SK-N-SH (cell line): ENCODE measurements around the gene BPIFB3. TPM values are rescaled to one million over a fixed set of nuclear protein-coding genes. Genes with fewer than 3 reads are reported as not detected.

Experiments used
- CTCF ChIA-PET: fragments of 300-600, 350-600 bp; formaldehyde crosslinking; extraction: SDS; loops from one replicate; lab custom pipeline; 2021; lab: Yijun Ruan, JAX
- POLR2A ChIA-PET: fragments of 350-600 bp; sonication (Branson Sonifier 250); formaldehyde crosslinking; extraction: SDS; loops from one replicate; lab custom pipeline; 2020; ENCODE audit warnings: antibody characterized with exemption, inconsistent platforms; lab: Yijun Ruan, JAX
- DNase-seq: peaks from one replicate; pipeline ENCODE4 v3.0.0; 2012
- H2AFZ ChIP-seq: fragments of 200-600 bp; sonication (generic); 2 replicates; pipeline ENCODE4 v1.8.1; 2016; ENCODE audit warnings: antibody characterized with exemption, mild to moderate bottlenecking, low read depth
- H3F3A ChIP-seq: fragments of 200-600 bp; sonication (generic); replicated peaks from 2 replicates; pipeline ENCODE3; 2016; ENCODE audit warnings: antibody characterized with exemption, mild to moderate bottlenecking; ENCODE audit not compliant: insufficient read depth
- H3K27ac ChIP-seq, 2 experiments: fragments of 200-500 bp in 1 of 2; fragments of 200-600 bp in 1 of 2; sonication (Bioruptor generic) in 1 of 2; sonication (generic), shearing (Covaris generic) in 1 of 2; 2 replicates each; pipeline versions ENCODE4 v1.5.1 to v1.6.1; 2014 to 2016; ENCODE audit warnings: low read depth in 2 of 2, inconsistent platforms in 1 of 2, low read length in 1 of 2, mild to moderate bottlenecking in 1 of 2, mixed read lengths in 1 of 2
- H3K27me3 ChIP-seq: fragments of 200-600 bp; sonication (generic), shearing (Covaris generic); 2 replicates; pipeline ENCODE4 v1.6.1; 2016; ENCODE audit warnings: mixed run types; ENCODE audit not compliant: insufficient read depth
- H3K36me3 ChIP-seq, 2 experiments: fragments of 200-500 bp in 1 of 2; fragments of 200-600 bp in 1 of 2; sonication (Bioruptor generic) in 1 of 2; sonication (generic) in 1 of 2; replicated peaks in 1 of 2; 2 replicates each; pipeline versions ENCODE3 to v1.5.1; 2014 to 2016; ENCODE audit warnings: low read length in 1 of 2, mild to moderate bottlenecking in 1 of 2; ENCODE audit not compliant: insufficient read depth in 2 of 2, control insufficient read depth in 1 of 2
- H3K4me1 ChIP-seq, 2 experiments: fragments of 200-500 bp in 1 of 2; fragments of 200-600 bp in 1 of 2; sonication (Bioruptor generic) in 1 of 2; sonication (generic), shearing (Covaris generic) in 1 of 2; 2 replicates each; pipeline versions ENCODE4 v1.5.1 to v1.6.1; 2014 to 2016; ENCODE audit warnings: low read depth in 1 of 2, low read length in 1 of 2, mixed run types in 1 of 2; ENCODE audit not compliant: insufficient read depth in 2 of 2, control insufficient read depth in 1 of 2
- H3K4me2 ChIP-seq: fragments of 200-600 bp; sonication (generic), shearing (Covaris generic); 2 replicates; pipeline ENCODE4 v1.6.1; 2017; ENCODE audit warnings: mixed run types
- H3K4me3 ChIP-seq, 2 experiments: fragments of 200-500 bp in 1 of 2; fragments of 200-600 bp in 1 of 2; sonication (Bioruptor generic) in 1 of 2; sonication (generic), shearing (Covaris generic) in 1 of 2; 2 replicates each; pipeline versions ENCODE4 v1.5.1 to v1.8.1; 2014 to 2016; ENCODE audit warnings: low read depth in 2 of 2, inconsistent platforms in 1 of 2, low read length in 1 of 2, mild to moderate bottlenecking in 1 of 2, mixed read lengths in 1 of 2, moderate library complexity in 1 of 2
- H3K79me2 ChIP-seq: fragments of 200-600 bp; sonication (generic); 2 replicates; pipeline ENCODE4 v1.8.1; 2017; ENCODE audit warnings: mild to moderate bottlenecking; ENCODE audit not compliant: insufficient read depth
- H3K9ac ChIP-seq: fragments of 200-600 bp; sonication (generic); 2 replicates; pipeline ENCODE4 v1.6.1; 2017; ENCODE audit warnings: mixed run types
- H3K9me2 ChIP-seq: fragments of 200-600 bp; sonication (generic); 2 replicates; pipeline ENCODE4 v1.6.1; 2017; ENCODE audit warnings: mixed run types
- H3K9me3 ChIP-seq: fragments of 200-600 bp; sonication (generic); 2 replicates; pipeline ENCODE4 v1.6.1; 2017; ENCODE audit warnings: mixed run types, mild to moderate bottlenecking, moderate library complexity
- H4K20me1 ChIP-seq: fragments of 200-600 bp; sonication (generic); 2 replicates; pipeline ENCODE4 v1.6.1; 2017; ENCODE audit warnings: mild to moderate bottlenecking, mixed run types; ENCODE audit not compliant: insufficient read depth
- ELF1 ChIP-seq: IDR thresholded peaks from 2 replicates; pipeline ENCODE4 v1.4.0; 2012
- EP300 ChIP-seq, 2 experiments: IDR thresholded peaks; 2 replicates each; pipeline versions ENCODE4 v1.4.0 to v1.6.1; 2012; ENCODE audit warnings: borderline replicate concordance in 1 of 2, low read depth in 1 of 2, low read length in 1 of 2
- EZH2phosphoT487 ChIP-seq: fragments of 200-600 bp; sonication (generic); IDR thresholded peaks from 2 replicates; pipeline ENCODE4 v1.6.1; 2017; ENCODE audit warnings: low read depth, mixed run types, mild to moderate bottlenecking, antibody characterized with exemption, moderate library complexity, borderline replicate concordance
- FOXM1 ChIP-seq: IDR thresholded peaks from 2 replicates; pipeline ENCODE4 v1.4.0; 2012; ENCODE audit warnings: low read depth, mild to moderate bottlenecking
- GATA2 ChIP-seq: sonication (generic); formaldehyde crosslinking; IDR thresholded peaks from 2 replicates; pipeline ENCODE4 v1.5.0; 2020; ENCODE audit warnings: mild to moderate bottlenecking, missing genetic modification reagents
- MEF2A ChIP-seq: IDR thresholded peaks from 2 replicates; pipeline ENCODE4 v1.4.0; 2012; ENCODE audit warnings: low read depth, borderline replicate concordance
- RXRA ChIP-seq: IDR thresholded peaks from 2 replicates; pipeline ENCODE4 v1.4.0; 2012; ENCODE audit warnings: low read depth, mild to moderate bottlenecking, borderline replicate concordance
- SIN3A ChIP-seq: IDR thresholded peaks from 2 replicates; pipeline ENCODE4 v1.6.1; 2012; ENCODE audit warnings: low read depth, mild to moderate bottlenecking, low read length, moderate library complexity, borderline replicate concordance
- SMC3 ChIP-seq: IDR thresholded peaks from 2 replicates; pipeline ENCODE4 v1.6.1; 2012; ENCODE audit warnings: low read depth, low read length, improper control_type of control experiment
- TCF12 ChIP-seq: IDR thresholded peaks from 2 replicates; pipeline ENCODE4 v1.4.0; 2012
- YY1 ChIP-seq: IDR thresholded peaks from 2 replicates; pipeline ENCODE4 v1.4.0; 2012; ENCODE audit warnings: low read depth, mild to moderate bottlenecking
- WGBS: methylation state at CpG from one replicate; pipeline ENCODE4 v1.1.6; 2017; ENCODE audit warnings: low lambda C conversion rate; 5-methylcytosine and 5-hydroxymethylcytosine counted together
- polyA plus RNA-seq, 3 experiments: library from polyadenylated mRNA; depleted of rRNA; stranded (reverse); fragments of >200 nt; gene quantifications; 2 replicates each; pipeline ENCODE4 v1.2.3, GENCODE V29; 2012
- TF ChIP-seq, protein P1 (sequence below): IDR thresholded peaks from 2 replicates; pipeline ENCODE4 v1.6.1; 2012; ENCODE audit warnings: mild to moderate bottlenecking, low read depth, low read length, moderate library complexity
- TF ChIP-seq, protein P2 (sequence below): IDR thresholded peaks from 2 replicates; pipeline ENCODE4; 2012
- TF ChIP-seq, protein P3 (sequence below): IDR thresholded peaks from 2 replicates; pipeline ENCODE4 v1.4.0; 2012; ENCODE audit warnings: low read depth, borderline replicate concordance

Gene BPIFB3
- polyA plus RNA-seq, 1 of the 3 experiments (the other 2 are of a cell fraction), result not detected

DNA sequence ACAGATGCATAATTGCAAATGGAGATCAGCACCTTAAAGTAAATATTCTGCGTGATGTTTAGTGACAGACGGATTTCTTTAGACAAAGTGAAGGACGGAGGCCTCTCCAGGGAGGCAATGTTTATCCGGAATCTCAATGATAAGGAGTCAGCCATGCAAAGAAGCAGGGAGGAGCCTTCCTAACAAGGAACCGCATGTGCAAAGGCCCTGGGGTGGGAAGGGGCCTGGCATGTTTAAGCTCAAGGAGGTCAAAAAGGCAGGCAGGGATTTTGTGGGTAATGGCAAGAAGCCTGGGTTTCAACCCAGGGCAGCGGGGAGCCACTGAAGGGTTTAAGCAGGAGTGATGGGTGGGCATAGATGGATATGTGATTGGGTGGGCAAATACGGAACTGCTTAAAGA is 678 bp downstream of the BPIFB3 start (continued):
- TF ChIP-seq, protein P1, sequence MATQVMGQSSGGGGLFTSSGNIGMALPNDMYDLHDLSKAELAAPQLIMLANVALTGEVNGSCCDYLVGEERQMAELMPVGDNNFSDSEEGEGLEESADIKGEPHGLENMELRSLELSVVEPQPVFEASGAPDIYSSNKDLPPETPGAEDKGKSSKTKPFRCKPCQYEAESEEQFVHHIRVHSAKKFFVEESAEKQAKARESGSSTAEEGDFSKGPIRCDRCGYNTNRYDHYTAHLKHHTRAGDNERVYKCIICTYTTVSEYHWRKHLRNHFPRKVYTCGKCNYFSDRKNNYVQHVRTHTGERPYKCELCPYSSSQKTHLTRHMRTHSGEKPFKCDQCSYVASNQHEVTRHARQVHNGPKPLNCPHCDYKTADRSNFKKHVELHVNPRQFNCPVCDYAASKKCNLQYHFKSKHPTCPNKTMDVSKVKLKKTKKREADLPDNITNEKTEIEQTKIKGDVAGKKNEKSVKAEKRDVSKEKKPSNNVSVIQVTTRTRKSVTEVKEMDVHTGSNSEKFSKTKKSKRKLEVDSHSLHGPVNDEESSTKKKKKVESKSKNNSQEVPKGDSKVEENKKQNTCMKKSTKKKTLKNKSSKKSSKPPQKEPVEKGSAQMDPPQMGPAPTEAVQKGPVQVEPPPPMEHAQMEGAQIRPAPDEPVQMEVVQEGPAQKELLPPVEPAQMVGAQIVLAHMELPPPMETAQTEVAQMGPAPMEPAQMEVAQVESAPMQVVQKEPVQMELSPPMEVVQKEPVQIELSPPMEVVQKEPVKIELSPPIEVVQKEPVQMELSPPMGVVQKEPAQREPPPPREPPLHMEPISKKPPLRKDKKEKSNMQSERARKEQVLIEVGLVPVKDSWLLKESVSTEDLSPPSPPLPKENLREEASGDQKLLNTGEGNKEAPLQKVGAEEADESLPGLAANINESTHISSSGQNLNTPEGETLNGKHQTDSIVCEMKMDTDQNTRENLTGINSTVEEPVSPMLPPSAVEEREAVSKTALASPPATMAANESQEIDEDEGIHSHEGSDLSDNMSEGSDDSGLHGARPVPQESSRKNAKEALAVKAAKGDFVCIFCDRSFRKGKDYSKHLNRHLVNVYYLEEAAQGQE, result no peak
- no peak for TF ChIP-seq TCF12
- TF ChIP-seq, protein P2, sequence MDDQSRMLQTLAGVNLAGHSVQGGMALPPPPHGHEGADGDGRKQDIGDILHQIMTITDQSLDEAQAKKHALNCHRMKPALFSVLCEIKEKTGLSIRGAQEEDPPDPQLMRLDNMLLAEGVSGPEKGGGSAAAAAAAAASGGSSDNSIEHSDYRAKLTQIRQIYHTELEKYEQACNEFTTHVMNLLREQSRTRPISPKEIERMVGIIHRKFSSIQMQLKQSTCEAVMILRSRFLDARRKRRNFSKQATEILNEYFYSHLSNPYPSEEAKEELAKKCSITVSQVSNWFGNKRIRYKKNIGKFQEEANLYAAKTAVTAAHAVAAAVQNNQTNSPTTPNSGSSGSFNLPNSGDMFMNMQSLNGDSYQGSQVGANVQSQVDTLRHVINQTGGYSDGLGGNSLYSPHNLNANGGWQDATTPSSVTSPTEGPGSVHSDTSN, result no peak
- TF ChIP-seq, all 33 proteins: peak for 0

DNA sequence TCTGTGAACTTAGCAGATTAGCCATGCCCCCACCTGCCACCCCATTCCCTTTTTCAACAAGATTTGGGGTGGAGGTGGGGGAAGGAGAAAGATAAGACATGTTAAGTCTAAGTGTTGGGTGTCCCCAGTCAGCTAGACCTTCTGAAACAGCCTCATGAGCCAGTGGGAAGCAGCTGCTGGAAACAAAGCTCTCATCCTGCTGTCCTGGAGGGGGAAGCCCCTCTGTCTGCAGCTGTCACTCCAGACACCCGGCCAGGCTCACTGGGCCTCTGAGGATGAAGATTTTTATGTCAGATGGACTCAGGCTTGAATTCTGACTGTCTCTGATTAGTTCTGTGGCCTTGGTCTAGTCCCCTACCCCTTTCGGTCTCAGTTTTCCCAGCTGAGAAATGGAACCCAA is 1.1 kb downstream of the BPIFB3 start:
- no peak for DNase-seq
- Histone ChIP-seq H3K4me2 (no peak overlapping the region), H3K79me2 (no peaks in the 10 kb centered on the region), H3K4me1 (no peaks in the 10 kb centered on the region), H2AFZ (no peak overlapping the region), H3K9ac (no peak overlapping the region), H3K27me3 (peaks cover 42% of the 10 kb centered on the region; the same call in 1 of the 2 replicates), H3K27ac (no peak overlapping the region), H3K4me3 (no peak overlapping the region), H3K9me3 (no peaks in the 10 kb centered on the region), H3K36me3 (no peaks in the 10 kb centered on the region), H4K20me1 (no peaks in the 10 kb centered on the region), H3F3A (no peaks in the 10 kb centered on the region), H3K9me2 (no peaks in the 10 kb centered on the region)
- ChIA-PET CTCF (interaction anchor here (1.4 kb wide), 1 partner anchor 8 kb away, joined by 3 read pairs; no protein-coding TSS in a partner anchor), POLR2A (no interaction called here)
- WGBS, result 10% methylated on average over 2 of the region's 2 CpGs
- TF ChIP-seq, protein P2, result no peak
- no peak for TF ChIP-seq RXRA

DNA sequence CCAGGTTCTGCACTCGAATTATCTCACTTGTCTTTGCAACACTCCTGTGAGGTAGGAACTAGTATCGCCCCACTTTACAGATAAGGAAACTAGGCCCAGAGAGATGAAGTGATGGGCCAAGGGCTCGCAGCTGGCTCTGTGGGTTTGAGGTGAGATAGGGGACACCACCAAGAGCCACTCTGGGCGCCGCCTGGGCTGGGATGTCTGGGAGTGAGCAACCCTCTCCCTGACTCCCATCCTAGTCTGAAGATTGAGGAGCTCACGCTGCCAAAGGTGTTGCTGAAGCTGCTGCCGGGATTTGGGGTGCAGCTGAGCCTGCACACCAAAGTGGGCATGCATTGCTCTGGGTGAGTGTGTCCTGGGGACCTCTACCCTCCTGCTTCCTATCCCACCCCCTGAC is 5.4 kb downstream of the BPIFB3 start:
- TF ChIP-seq EZH2phosphoT487 (no peak), ELF1 (no peak), FOXM1 (no peak), GATA2 (CRISPR knock-in tag) (no peak), YY1 (no peak), SMC3 (no peak), MEF2A (no peak), EP300 (IDR thresholded peaks at IDR 0.05; ENCODE audit: borderline replicate concordance in 1 of 2, low read depth in 1 of 2, low read length in 1 of 2) (no peak), SIN3A (no peak)
- TF ChIP-seq, protein P3, sequence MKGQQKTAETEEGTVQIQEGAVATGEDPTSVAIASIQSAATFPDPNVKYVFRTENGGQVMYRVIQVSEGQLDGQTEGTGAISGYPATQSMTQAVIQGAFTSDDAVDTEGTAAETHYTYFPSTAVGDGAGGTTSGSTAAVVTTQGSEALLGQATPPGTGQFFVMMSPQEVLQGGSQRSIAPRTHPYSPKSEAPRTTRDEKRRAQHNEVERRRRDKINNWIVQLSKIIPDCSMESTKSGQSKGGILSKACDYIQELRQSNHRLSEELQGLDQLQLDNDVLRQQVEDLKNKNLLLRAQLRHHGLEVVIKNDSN, result no peak
- no peak overlapping the region for H3K27ac ChIP-seq
- H3K9me2 ChIP-seq, result no peaks in the 10 kb centered on the region
- no peak overlapping the region for H3K4me2 ChIP-seq
- H2AFZ ChIP-seq, result no peak overlapping the region
- H4K20me1 ChIP-seq, result no peaks in the 10 kb centered on the region
- no peaks in the 10 kb centered on the region for H3K9me3 ChIP-seq
- ChIA-PET POLR2A (no interaction called here), CTCF (no interaction called here)
- H3K27me3 ChIP-seq, result peaks cover 50% of the 10 kb centered on the region; the same call in 1 of the 2 replicates
- no peaks in the 10 kb centered on the region for H3K4me1 ChIP-seq
- H3K9ac ChIP-seq, result no peak overlapping the region
- no peak overlapping the region for H3K4me3 ChIP-seq
- no peaks in the 10 kb centered on the region for H3F3A ChIP-seq
- DNase-seq, result no peak
- no peaks in the 10 kb centered on the region for H3K36me3 ChIP-seq
- WGBS, result 19% methylated on average over 4 of the region's 7 CpGs
- H3K79me2 ChIP-seq, result no peaks in the 10 kb centered on the region
